ENCODE results near the gene TMC2.

Gene TMC2

GRCh38 chr20:2578475-2579192 lies 42.3 kb downstream of the TMC2 start:
- no peak for TF ChIP-seq CTCF (IDR thresholded peaks at IDR 0.05)

GRCh38 chr20:2585811-2586210 lies 49.4 kb downstream of the TMC2 start:
- no peak for TF ChIP-seq CTCF (IDR thresholded peaks at IDR 0.05)

DNA sequence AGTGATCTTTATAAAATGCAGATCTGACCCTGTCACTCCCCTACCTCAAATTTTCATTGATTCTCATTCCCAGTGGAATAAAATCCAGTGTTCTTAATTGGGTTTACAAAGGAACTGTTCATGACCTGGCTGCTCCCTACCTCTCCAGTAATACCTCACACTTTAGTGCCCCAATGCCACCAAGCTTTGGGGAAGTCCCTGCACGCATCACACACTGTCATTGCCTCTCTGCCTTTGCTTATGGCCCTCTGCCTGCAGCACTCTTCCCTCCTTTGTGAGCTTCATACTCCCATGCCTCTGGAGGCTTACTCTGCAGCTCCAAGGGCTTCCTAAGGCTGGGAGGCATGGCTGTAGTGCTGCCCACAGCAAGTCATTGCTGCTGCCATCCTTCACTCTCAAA lies 57.4 kb downstream of the TMC2 start:
- TF ChIP-seq CTCF (IDR thresholded peaks at IDR 0.05) = no peak

GRCh38 chr20:2595076-2595475 lies 58.7 kb downstream of the TMC2 start:
- no peak for TF ChIP-seq CTCF (IDR thresholded peaks at IDR 0.05)

DNA sequence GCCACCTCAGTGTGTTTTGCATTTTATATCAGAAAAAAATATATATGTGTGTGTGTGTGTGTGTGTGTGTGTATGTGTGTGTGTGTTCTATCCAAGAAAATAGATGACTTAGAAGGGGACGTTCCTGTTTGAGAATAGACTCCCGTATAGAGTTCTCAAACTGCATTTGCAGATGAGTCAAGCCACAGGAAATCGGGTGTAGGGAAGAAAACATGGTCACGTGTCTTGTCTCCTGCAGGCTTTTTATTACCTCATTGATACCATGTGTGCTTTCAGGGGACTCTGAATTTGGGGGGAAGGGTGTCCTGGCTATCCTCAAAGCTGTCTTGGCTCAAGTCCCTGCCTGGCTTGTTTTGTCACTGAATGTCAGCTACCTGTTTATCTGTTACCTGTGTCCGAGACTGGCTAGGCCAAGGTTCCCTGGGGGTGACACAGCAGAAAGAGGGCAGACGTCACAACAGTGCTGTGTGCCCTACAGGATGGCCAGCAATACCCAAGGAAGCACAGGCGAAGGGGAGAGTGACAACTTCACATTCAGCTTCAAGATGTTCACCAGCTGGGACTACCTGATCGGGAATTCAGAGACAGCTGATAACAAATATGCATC lies 60.4 kb downstream of the TMC2 start:
- no peak for TF ChIP-seq CTCF (IDR thresholded peaks at IDR 0.05)

- no peak for TF ChIP-seq CTCF (IDR thresholded peaks at IDR 0.05)
Observed at GRCh38 chr20:2599288-2600006, 63.1 kb downstream of the TMC2 start.

DNA sequence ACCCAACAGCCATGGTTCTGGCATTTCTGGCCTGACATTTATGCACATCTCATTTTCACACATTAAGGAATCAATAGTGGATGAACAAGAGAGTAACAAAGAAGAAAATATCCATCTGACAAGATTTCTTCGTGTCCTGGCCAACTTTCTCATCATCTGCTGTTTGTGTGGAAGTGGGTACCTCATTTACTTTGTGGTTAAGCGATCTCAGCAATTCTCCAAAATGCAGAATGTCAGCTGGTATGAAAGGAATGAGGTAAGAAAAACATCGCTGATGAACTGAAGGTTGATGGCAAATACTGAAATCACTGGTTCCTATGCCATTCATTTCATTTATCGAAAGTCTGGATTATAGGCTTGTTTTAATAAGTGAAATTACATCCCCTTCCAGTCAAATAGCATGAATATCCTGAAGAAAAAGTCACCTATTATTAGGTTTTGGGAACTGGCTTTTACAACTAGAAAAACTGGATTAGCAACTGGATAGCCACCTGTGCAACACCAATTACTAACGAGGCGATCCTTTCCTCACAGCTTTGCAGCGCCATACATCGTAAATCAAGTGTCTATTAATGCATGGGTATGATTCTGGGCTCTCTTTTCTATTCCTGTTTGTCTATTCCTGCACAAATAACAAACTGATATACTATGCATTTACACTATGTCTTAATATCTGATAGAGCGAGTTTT lies 65.8 kb downstream of the TMC2 start:
- TF ChIP-seq CTCF (IDR thresholded peaks at IDR 0.05) = no peak

All from LNCAP (cell line).